ENCODE measurements around the gene TMEM171. TPM values are rescaled to one million over a fixed set of nuclear protein-coding genes. Genes with fewer than 3 reads are reported as not detected.
A peak's percentile ranks its signal among the peaks of the same experiment; 100 is the strongest.

The TMEM171 gene
- total and polyA plus RNA-seq, 2 experiments from 2014 or later: 1.9 to 2.9 TPM

GRCh38 chr5:73129143-73129542 lies 8.8 kb downstream of the TMEM171 start:
- Histone ChIP-seq H3K4me1 (ENCODE audit: insufficient read depth) (peaks cover 10% of the 10 kb centered on the region), H3K4me2 (no peak overlapping the region), H2AFZ (no peak overlapping the region; the same call in 1 of the 2 replicates), H3F3A (replicated peaks; ENCODE audit: low read depth) (no peaks in the 10 kb centered on the region), H3K27ac (ENCODE audit: low read depth) (no peak overlapping the region), H3K79me2 (replicated peaks; ENCODE audit: insufficient read depth) (no peaks in the 10 kb centered on the region), H4K20me1 (replicated peaks; ENCODE audit: insufficient read depth) (no peaks in the 10 kb centered on the region), H3K4me3 (no peak overlapping the region), H3K27me3 (ENCODE audit: insufficient read depth) (no peaks in the 10 kb centered on the region), H3K9me2 (ENCODE audit: insufficient read depth) (no peaks in the 10 kb centered on the region), H3K36me3 (ENCODE audit: insufficient read depth) (no peaks in the 10 kb centered on the region)
- Mint-ChIP-seq H3K9me3 (no peaks in the 10 kb centered on the region; the same call in 2 of the 3 replicates), H3K36me3 (ENCODE audit: low read depth) (peaks cover 3% of the 10 kb centered on the region; the same call in 2 of the 3 replicates), H3K4me3 (no peak overlapping the region), H3K27ac (no peak overlapping the region), H3K27me3 (ENCODE audit: insufficient read depth, low read depth, poor library complexity) (no peaks in the 10 kb centered on the region), H3K4me1 (peaks cover 28% of the 10 kb centered on the region)
- DNase-seq (ENCODE audit: low spot score) (no peak), ATAC-seq (no peak)
- TF ChIP-seq ZNF462 (CRISPR knock-in tag; IDR thresholded peaks at IDR 0.05): no peak
- no peak for TF ChIP-seq ETS1 (IDR thresholded peaks at IDR 0.05)
- no peak for TF ChIP-seq ZNF331 (CRISPR knock-in tag; IDR thresholded peaks at IDR 0.05; ENCODE audit: low read depth)

- Histone ChIP-seq H3K27ac (ENCODE audit: low read depth) (no peak overlapping the region), H4K20me1 (replicated peaks; ENCODE audit: insufficient read depth) (no peaks in the 10 kb centered on the region), H3K9me2 (ENCODE audit: insufficient read depth) (no peaks in the 10 kb centered on the region), H3K27me3 (ENCODE audit: insufficient read depth) (no peaks in the 10 kb centered on the region), H2AFZ (no peak overlapping the region), H3K79me2 (replicated peaks; ENCODE audit: insufficient read depth) (no peaks in the 10 kb centered on the region), H3K4me3 (no peak overlapping the region), H3K4me1 (ENCODE audit: insufficient read depth) (peaks cover 10% of the 10 kb centered on the region), H3K4me2 (no peak overlapping the region), H3F3A (replicated peaks; ENCODE audit: low read depth) (no peaks in the 10 kb centered on the region), H3K36me3 (ENCODE audit: insufficient read depth) (no peaks in the 10 kb centered on the region)
- Mint-ChIP-seq H3K4me1 (peaks cover 33% of the 10 kb centered on the region), H3K27me3 (ENCODE audit: insufficient read depth, low read depth, poor library complexity) (no peaks in the 10 kb centered on the region), H3K36me3 (ENCODE audit: low read depth) (peaks cover 3% of the 10 kb centered on the region; the same call in 1 of the 3 replicates), H3K4me3 (no peak overlapping the region), H3K27ac (no peak overlapping the region; the same call in 1 of the 2 replicates), H3K9me3 (no peaks in the 10 kb centered on the region; the same call in 2 of the 3 replicates)
- no peak for DNase-seq (ENCODE audit: low spot score)
- ATAC-seq: peak; percentile 39
- TF ChIP-seq JUNB (IDR thresholded peaks at IDR 0.05; ENCODE audit: unreplicated experiment) (no peak), CTCF (conservative IDR thresholded peaks at IDR 0.05; ENCODE audit: low read depth in 2 of 2) (no peak), ZNF114 (CRISPR knock-in tag; IDR thresholded peaks at IDR 0.05) (no peak), POLR2AphosphoS5 (IDR thresholded peaks at IDR 0.05; ENCODE audit: low read depth) (no peak)
Measured at GRCh38 chr5:73130811-73131210, 10.4 kb downstream of the TMEM171 start.
